ENCODE results near the gene SF1. TPM values are rescaled to one million over a fixed set of nuclear protein-coding genes. Genes with fewer than 3 reads are reported as not detected.
A peak's percentile ranks its signal among the peaks of the same experiment; 100 is the strongest.

SF1 gene
- total and polyA plus RNA-seq, 9 of the 15 experiments (the other 6 are each of a cell fraction or from before 2014, with no cell fraction given), result 13.1 to 334 (median 111) TPM

DNA sequence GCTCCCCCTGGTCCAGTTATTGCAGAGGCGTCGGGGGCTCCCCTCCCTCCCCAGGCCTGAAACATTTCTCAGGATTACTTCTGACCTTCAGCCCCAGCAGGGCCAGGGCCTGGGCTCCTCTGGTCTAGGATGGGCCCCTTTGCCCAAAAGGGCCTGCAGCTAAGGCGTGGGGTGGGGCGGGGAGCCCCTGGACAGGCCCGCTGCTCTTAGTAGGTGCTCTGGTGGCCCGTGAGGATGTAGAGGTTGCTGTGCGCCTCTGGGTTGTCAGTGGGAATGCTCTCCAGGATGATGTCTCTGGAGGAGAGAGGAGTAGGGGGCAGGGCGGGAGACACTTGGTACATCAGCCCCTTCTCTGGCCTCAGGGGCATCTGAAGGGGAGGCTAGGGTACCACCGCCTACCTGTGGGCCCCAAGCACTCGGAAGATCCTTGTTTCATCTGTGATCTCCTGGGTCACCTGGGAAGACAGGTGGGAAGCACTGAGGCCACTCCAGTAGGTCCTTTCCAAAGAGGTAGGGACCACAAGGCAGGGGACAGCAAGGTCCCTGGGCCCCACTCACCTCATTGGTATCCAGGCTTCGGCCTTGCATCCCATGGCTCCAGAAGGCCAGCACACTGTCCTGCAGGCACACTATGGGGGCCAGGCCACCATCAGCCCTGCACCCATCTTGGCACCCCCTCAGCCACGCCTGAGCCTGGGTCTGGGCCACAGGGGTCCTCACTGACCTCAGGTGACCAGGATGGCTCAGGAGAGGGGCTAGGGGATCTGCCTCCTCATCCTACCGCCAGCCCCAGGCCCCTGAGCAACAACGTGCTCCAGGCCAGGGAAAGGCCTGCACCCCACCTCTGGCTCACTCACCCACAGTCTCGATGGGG lies 11.2 kb upstream of the SF1 start (continued):
- TF ChIP-seq, protein P1, sequence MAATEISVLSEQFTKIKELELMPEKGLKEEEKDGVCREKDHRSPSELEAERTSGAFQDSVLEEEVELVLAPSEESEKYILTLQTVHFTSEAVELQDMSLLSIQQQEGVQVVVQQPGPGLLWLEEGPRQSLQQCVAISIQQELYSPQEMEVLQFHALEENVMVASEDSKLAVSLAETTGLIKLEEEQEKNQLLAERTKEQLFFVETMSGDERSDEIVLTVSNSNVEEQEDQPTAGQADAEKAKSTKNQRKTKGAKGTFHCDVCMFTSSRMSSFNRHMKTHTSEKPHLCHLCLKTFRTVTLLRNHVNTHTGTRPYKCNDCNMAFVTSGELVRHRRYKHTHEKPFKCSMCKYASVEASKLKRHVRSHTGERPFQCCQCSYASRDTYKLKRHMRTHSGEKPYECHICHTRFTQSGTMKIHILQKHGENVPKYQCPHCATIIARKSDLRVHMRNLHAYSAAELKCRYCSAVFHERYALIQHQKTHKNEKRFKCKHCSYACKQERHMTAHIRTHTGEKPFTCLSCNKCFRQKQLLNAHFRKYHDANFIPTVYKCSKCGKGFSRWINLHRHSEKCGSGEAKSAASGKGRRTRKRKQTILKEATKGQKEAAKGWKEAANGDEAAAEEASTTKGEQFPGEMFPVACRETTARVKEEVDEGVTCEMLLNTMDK (IDR thresholded peaks at IDR 0.05; ENCODE audit: borderline replicate concordance, insufficient read depth, low read depth, low read length, poor library complexity, severe bottlenecking), result no peak
- no peak for TF ChIP-seq YY1 (IDR thresholded peaks at IDR 0.05; ENCODE audit: borderline replicate concordance in 1 of 3, control insufficient read depth in 1 of 3, extremely low read depth in 1 of 3, insufficient read depth in 3 of 3, insufficient read length in 1 of 3, insufficient replicate concordance in 2 of 3, low read depth in 1 of 3, low read length in 2 of 3)

DNA sequence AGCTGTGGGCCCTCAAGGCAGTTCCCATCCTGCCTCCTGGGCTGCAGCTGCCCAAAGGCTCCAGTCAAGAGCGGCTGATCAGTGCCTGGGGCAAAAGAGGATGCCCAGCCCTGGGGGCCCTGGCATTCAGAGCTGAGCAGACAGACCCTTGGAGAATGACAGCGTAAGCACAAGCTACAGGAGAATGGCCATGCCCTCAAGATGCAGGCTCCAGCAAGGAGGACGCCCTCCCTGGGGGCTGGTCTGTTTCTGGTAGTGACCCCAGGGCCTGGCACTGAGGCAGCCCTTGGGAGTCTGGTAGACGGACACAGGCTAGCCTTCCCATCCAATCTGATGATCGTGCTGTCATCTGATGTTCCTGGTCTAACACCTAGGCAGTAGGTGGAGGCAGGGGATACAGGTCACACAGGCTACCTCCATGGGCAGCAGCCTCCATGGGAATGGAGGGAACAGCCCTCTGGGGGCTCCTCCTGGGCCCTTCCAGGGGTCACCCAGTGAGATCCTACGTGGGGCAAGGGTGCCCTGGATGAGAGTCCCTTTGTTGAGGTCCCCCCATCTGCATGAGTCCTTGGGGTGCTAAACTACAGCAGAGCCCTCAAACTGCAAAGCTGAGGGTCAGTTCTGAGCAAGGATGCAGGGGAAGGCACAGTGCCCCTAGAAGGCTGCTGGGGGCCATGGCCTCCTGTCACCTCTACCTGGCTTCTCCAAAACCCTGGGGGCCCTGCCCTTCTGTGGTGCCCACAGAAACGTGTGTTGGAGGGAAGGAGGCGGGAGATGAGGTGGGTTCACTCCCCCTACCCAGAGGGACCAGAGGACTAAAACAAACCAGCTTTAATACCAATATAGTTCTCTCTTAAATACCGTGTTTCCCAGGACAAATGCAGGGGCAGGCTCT lies 10.2 kb upstream of the SF1 start:
- H3K9me1 ChIP-seq (ENCODE audit: control insufficient read depth, insufficient read depth, low read length), result no peaks in the 10 kb centered on the region
- WGBS (ENCODE audit: insufficient coverage, low coverage, missing lambda C conversion rate), result 49% methylated on average over 9 of the region's 9 CpGs
- POLR2A ChIA-PET, result interaction anchor here (0.6 to 2.5 kb wide), 6 partner anchors 10 to 89 kb away, joined by 3 to 12 read pairs (median 3); partner anchors contain the start of gene SF1
- H3K4me1 ChIP-seq (replicated peaks in 1 of 2; ENCODE audit: control insufficient read depth in 2 of 2, insufficient read depth in 2 of 2, low read length in 2 of 2), result peaks cover 3 to 17% of the 10 kb centered on the region in 2 experiments; a peak in 4 of 5 replicates
- no peaks in the 10 kb centered on the region for H3K27me3 ChIP-seq (ENCODE audit: control insufficient read depth in 2 of 2, insufficient read depth in 2 of 2, low read length in 2 of 2)
- CTCF ChIA-PET (ENCODE audit: low intra/inter-chr PET ratio), result interaction anchor here (0.7 to 2.4 kb wide), 2 partner anchors 105 to 273 kb away, joined by 3 to 13 read pairs; no protein-coding TSS in a partner anchor
- H2AFZ ChIP-seq (ENCODE audit: low read depth, low read length), result no peak overlapping the region
- no peak overlapping the region for H3K4me3 ChIP-seq
- intact Hi-C loops (cut with micrococcal nuclease), result loop anchor here (5.0 kb wide), 1 partner anchor 104 kb away; no protein-coding TSS in a partner anchor
- no peaks in the 10 kb centered on the region for H3K9me3 ChIP-seq (replicated peaks; ENCODE audit: control insufficient read depth, insufficient read depth, low read depth, low read length)
- no peak for ATAC-seq
- DNase-seq (ENCODE audit: extremely low read depth in 1 of 4, low spot score in 3 of 4), result no peak
- no TSS peak for BruUV-seq (replicated peaks)
- H3K4me2 ChIP-seq (ENCODE audit: insufficient read depth, low read length), result no peak overlapping the region
- no peaks in the 10 kb centered on the region for H3K36me3 ChIP-seq (ENCODE audit: control insufficient read depth, insufficient read depth, low read length)
- in situ Hi-C loops (cut with MboI), result loop anchor here (5.0 kb wide), 1 partner anchor 104 kb away; no protein-coding TSS in a partner anchor
- no peaks in the 10 kb centered on the region for H4K20me1 ChIP-seq (replicated peaks; ENCODE audit: control insufficient read depth, insufficient read depth, low read length)
- H3K27ac ChIP-seq (ENCODE audit: extremely low read depth, low read depth, low read length), result no peak overlapping the region
- no peaks in the 10 kb centered on the region for H3K79me2 ChIP-seq (ENCODE audit: control insufficient read depth, insufficient read depth, low read length)
- FAIRE-seq, result no peak
- H3K9ac ChIP-seq (ENCODE audit: insufficient read depth in 1 of 2, low read depth in 2 of 2, low read length in 2 of 2), result peak overlapping the region in 1 of 2 experiments; percentile 65; a peak in 1 of 4 replicates
- TF ChIP-seq, protein P2, sequence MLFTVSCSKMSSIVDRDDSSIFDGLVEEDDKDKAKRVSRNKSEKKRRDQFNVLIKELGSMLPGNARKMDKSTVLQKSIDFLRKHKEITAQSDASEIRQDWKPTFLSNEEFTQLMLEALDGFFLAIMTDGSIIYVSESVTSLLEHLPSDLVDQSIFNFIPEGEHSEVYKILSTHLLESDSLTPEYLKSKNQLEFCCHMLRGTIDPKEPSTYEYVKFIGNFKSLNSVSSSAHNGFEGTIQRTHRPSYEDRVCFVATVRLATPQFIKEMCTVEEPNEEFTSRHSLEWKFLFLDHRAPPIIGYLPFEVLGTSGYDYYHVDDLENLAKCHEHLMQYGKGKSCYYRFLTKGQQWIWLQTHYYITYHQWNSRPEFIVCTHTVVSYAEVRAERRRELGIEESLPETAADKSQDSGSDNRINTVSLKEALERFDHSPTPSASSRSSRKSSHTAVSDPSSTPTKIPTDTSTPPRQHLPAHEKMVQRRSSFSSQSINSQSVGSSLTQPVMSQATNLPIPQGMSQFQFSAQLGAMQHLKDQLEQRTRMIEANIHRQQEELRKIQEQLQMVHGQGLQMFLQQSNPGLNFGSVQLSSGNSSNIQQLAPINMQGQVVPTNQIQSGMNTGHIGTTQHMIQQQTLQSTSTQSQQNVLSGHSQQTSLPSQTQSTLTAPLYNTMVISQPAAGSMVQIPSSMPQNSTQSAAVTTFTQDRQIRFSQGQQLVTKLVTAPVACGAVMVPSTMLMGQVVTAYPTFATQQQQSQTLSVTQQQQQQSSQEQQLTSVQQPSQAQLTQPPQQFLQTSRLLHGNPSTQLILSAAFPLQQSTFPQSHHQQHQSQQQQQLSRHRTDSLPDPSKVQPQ (CRISPR knock-in tag; IDR thresholded peaks at IDR 0.05; ENCODE audit: borderline replicate concordance), result no peak
- TF ChIP-seq CBX1 (IDR thresholded peaks at IDR 0.05; ENCODE audit: low read depth), result no peak
- TF ChIP-seq PTRF (tag; IDR thresholded peaks at IDR 0.05), result no peak
- TF ChIP-seq TAF9B (IDR thresholded peaks at IDR 0.05; ENCODE audit: partially characterized antibody), result no peak
- no peak for TF ChIP-seq SMARCC2 (IDR thresholded peaks at IDR 0.05; ENCODE audit: low read depth)
- TF ChIP-seq CREBBP (IDR thresholded peaks at IDR 0.05; ENCODE audit: low read depth, low read length), result no peak

All from K562 (cell line).